ENCODE measurements around the gene GALNTL6. TPM values are rescaled to one million over a fixed set of nuclear protein-coding genes. Genes with fewer than 3 reads are reported as not detected.

The GALNTL6 gene
- total and polyA plus RNA-seq, 2 donors (not counting 3 experiments of a cell fraction or from before 2014, with no cell fraction given), result not detected

- Histone ChIP-seq H2AFZ (ENCODE audit: low read depth, low read length) (no peak overlapping the region), H3K4me2 (ENCODE audit: insufficient read depth, low read length) (no peak overlapping the region), H3K27ac (ENCODE audit: insufficient read depth, low read depth, low read length) (no peak overlapping the region), H4K20me1 (replicated peaks; ENCODE audit: control insufficient read depth, extremely low read depth, insufficient read depth, low read length) (no peaks in the 10 kb centered on the region), H3K36me3 (ENCODE audit: control insufficient read depth in 2 of 2, extremely low read depth in 1 of 2, insufficient read depth in 2 of 2, low read length in 2 of 2) (no peaks in the 10 kb centered on the region), H3K4me1 (ENCODE audit: control insufficient read depth, extremely low read depth, insufficient read depth, low read length) (no peaks in the 10 kb centered on the region), H3K9me1 (replicated peaks; ENCODE audit: control insufficient read depth, extremely low read depth, insufficient read depth, low read length) (no peaks in the 10 kb centered on the region), H3K79me2 (ENCODE audit: control insufficient read depth, insufficient read depth, low read length) (no peaks in the 10 kb centered on the region), H3K9me3 (replicated peaks; ENCODE audit: control insufficient read depth, insufficient read depth, low read length) (no peaks in the 10 kb centered on the region), H3K4me3 (replicated peaks in 1 of 3; ENCODE audit: insufficient read depth in 1 of 3, low read depth in 1 of 3, low read length in 3 of 3) (no peak overlapping the region), H3K9ac (replicated peaks; ENCODE audit: extremely low read depth, insufficient read depth, low read length) (no peak overlapping the region), H3K27me3 (ENCODE audit: control insufficient read depth in 2 of 2, insufficient read depth in 2 of 2, low read length in 2 of 2) (no peaks in the 10 kb centered on the region)
- FAIRE-seq, result no peak
- ChIA-PET CTCF (no interaction called here), POLR2A (no interaction called here)
- dilution Hi-C loops (cut with MboI; ENCODE audit: extremely low pct_ligation_motif_present, low sequenced_read_pairs), result no loop called here
- no TSS peak for BruUV-seq (replicated peaks)
- intact Hi-C loops (cut with micrococcal nuclease), result no loop called here
- no peak for DNase-seq (ENCODE audit: low read depth, low spot score)
- TF ChIP-seq POLR2AphosphoS5 (IDR thresholded peaks at IDR 0.05; ENCODE audit: insufficient read depth, low read depth, low read length), result no peak
- no peak for TF ChIP-seq JUN (IDR thresholded peaks at IDR 0.05; ENCODE audit: borderline replicate concordance, insufficient read depth, insufficient read length, low read depth)
- TF ChIP-seq EZH2 (IDR thresholded peaks at IDR 0.05; ENCODE audit: borderline replicate concordance, low read depth, low read length, severe bottlenecking), result no peak
- TF ChIP-seq GATA2 (IDR thresholded peaks at IDR 0.05; ENCODE audit: insufficient read depth, insufficient read length, low read depth, low read length), result no peak
- TF ChIP-seq, protein P1, sequence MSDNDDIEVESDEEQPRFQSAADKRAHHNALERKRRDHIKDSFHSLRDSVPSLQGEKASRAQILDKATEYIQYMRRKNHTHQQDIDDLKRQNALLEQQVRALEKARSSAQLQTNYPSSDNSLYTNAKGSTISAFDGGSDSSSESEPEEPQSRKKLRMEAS (IDR thresholded peaks at IDR 0.05; ENCODE audit: insufficient read depth, insufficient read length), result no peak
- no peak for TF ChIP-seq POLR2A (IDR thresholded peaks at IDR 0.05; ENCODE audit: low read depth, low read length)
- no peak for TF ChIP-seq CTCF (IDR thresholded peaks at IDR 0.05; ENCODE audit: extremely low read depth in 1 of 2, insufficient read depth in 1 of 2, low read depth in 1 of 2, low read length in 2 of 2)
- no peak for TF ChIP-seq MYC (IDR thresholded peaks at IDR 0.05; ENCODE audit: low read depth, low read length)
- no peak for TF ChIP-seq FOS (IDR thresholded peaks at IDR 0.05; ENCODE audit: borderline replicate concordance, insufficient read depth, low read length)
Observed at GRCh38 chr4:172619798-172620197, 806.6 kb downstream of the GALNTL6 start.

Data from endothelial cell of umbilical vein (primary cell).